22Rv1 (cell line): ENCODE data around the gene MT1B.

Experiments used
- H3K27ac ChIP-seq: fragments of 450-650 bp; 2 replicates; pipeline ENCODE4 v1.5.1; 2017
- ZFX ChIP-seq: fragments of 450-650 bp; IDR thresholded peaks from 2 replicates; pipeline ENCODE4 v1.6.1; 2017; ENCODE audit warnings: antibody characterized with exemption, borderline replicate concordance
- TF ChIP-seq, protein P1 (sequence below): fragments of 450-650 bp; IDR thresholded peaks from 2 replicates; pipeline ENCODE4 v1.5.1; 2017; ENCODE audit warnings: mild to moderate bottlenecking

Gene MT1B

DNA sequence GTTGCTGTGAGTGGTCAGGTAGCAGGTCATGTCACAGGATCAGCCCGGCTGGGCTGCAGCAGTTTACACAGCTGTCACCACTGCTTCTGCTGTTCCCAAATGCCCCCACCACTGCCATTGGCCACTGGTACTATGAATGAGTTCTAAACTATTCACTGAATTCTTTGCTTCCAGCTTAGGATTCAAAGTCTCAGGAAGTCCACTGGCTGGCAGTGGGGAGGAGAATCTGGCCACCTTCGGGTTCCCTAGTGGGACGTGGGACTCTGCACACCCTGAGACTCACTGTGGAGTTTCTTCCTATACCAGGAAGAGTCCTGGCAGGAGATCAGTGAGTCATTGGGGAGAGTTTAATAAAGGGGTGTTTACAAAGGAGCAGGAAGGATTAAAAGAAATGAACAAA, 37.5 kb downstream of the MT1B start:
- H3K27ac ChIP-seq, result no peak overlapping the region

DNA sequence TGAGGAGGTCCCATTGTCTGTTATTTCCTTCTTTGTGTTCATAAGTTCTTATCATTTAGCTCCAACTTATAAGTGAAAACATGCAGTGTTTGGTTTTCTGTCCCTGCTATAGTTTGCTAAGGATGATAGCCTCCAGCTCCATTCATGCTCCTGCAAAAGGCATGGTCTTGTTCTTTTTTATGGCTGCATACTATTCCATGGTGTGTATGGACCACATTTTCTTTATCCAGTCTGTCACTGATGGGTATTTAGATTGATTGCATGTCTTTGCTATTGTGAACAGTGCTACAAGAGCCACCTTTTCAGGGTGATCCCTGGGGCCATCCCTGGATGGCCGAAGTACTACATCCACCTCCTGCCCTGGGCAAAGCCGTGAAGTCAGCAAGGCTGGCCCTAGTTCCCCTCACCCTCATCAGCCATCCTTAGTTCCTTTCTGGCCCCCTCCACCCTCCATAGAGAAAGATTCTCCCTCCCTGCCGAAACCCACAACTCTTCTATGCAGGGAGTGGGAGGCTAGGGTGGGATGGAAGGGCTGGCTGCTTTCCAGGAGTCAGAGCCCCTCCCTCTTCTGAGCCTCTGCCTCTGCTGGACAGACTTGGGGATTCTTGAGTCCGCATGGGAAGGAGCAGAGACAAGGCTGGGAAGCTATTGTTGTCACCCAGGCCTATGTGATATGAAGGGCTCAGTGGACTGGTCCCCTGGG, 38.9 kb downstream of the MT1B start:
- no peak for TF ChIP-seq ZFX
- TF ChIP-seq, protein P1, sequence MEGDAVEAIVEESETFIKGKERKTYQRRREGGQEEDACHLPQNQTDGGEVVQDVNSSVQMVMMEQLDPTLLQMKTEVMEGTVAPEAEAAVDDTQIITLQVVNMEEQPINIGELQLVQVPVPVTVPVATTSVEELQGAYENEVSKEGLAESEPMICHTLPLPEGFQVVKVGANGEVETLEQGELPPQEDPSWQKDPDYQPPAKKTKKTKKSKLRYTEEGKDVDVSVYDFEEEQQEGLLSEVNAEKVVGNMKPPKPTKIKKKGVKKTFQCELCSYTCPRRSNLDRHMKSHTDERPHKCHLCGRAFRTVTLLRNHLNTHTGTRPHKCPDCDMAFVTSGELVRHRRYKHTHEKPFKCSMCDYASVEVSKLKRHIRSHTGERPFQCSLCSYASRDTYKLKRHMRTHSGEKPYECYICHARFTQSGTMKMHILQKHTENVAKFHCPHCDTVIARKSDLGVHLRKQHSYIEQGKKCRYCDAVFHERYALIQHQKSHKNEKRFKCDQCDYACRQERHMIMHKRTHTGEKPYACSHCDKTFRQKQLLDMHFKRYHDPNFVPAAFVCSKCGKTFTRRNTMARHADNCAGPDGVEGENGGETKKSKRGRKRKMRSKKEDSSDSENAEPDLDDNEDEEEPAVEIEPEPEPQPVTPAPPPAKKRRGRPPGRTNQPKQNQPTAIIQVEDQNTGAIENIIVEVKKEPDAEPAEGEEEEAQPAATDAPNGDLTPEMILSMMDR, result no peak
- H3K27ac ChIP-seq, result no peak overlapping the region

More for the DNA sequence above, 37.5 kb downstream of the MT1B start:
- no peak for TF ChIP-seq ZFX

DNA sequence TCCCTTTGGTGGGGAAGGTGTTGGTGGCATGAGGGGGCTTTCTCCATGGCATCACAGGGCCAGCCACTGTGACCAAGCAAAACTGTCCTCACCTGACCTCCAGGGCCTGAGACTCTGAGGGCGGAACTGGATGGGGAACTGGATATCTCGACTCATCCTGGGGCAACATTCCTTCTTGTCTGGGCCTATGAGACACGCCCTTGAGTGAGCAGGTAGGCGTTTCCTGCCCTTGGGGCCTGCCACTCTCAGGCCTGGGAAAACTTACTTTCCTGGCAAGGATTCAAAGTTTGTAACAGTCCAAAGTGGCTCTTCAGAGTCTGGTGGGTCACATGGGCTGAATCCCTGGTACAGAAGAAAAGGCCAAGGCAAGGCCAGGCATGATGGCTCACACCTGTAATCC, 40.2 kb downstream of the MT1B start:
- no peak overlapping the region for H3K27ac ChIP-seq
- TF ChIP-seq, protein P1, result no peak
- TF ChIP-seq ZFX, result no peak

DNA sequence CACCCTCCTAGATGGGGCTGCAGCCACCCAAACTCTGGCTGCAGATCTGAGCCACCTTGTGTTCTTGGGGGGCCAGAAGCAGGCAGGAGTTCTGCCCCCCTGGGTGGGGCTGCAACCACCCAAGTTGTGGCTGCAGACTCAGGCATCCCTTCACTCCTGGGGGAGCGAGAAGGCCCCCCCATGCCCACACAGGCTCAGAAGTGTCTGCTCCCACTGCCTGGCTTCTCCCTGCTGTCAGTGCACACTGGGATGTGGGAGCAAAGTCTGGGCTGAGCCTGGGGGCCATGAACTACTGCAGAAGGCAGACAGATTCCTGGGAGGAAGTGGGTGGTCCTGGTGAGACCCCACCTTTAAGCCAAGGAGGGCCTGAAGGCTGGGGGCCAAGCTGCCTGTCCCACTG, 43.6 kb downstream of the MT1B start:
- TF ChIP-seq ZFX, result no peak
- TF ChIP-seq, protein P1, result no peak

DNA sequence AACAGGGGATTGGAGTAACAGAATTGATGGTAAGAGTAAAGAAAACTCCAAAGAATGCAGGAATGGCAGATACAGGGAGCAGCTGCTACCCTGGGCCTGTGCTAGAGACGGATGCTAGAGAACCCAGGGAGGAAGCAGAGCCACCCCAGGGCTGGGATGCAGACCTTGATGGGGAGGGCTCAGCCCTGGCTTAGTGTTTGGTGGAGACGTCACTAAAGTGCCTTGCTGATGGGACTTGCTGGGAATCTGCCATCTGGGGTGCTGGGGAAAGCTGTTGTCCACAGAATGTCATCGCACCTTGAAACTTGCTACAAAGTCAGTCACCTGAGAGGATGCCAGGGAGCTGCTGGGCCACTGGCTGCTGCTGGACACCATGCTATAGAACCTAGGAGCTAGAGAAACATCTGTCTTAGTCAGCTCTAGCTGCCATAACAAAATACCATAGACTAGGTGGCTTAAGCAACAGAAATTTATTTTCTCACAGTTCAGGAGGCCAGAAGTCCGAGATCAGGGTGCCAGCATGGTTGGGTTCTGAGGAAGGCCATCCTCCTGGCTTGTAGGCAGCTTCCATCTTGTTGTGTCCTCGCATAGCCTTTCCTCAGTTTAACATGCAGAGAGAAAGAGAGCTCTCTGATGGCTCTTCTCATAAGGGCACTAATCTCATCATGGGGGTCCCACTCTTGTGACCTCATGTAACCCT, 45.9 kb downstream of the MT1B start:
- TF ChIP-seq ZFX, result no peak
- TF ChIP-seq, protein P1, result no peak
- H3K27ac ChIP-seq, result no peak overlapping the region

More for the DNA sequence above, 43.6 kb downstream of the MT1B start:
- H3K27ac ChIP-seq, result no peak overlapping the region

DNA sequence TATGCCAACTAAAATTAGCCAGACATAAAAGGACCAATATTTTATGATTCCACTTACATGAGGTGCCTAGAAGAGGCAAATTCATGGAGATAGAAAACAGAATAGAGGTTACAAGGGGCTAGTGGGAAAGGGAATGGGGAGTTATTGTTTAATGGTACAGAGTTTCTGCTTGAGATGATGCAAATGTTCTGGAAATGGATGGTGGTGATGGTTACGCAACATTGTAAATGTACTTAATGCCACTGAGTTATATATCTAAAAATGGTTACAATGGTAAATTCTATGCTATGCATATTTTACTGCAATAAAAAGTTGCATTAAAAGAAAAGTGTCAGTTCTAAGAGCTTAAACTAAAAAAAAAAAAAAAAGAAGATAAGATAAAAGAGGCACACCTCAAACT, 48.5 kb downstream of the MT1B start:
- no peak for TF ChIP-seq ZFX
- TF ChIP-seq, protein P1, result no peak
- H3K27ac ChIP-seq, result no peak overlapping the region

DNA sequence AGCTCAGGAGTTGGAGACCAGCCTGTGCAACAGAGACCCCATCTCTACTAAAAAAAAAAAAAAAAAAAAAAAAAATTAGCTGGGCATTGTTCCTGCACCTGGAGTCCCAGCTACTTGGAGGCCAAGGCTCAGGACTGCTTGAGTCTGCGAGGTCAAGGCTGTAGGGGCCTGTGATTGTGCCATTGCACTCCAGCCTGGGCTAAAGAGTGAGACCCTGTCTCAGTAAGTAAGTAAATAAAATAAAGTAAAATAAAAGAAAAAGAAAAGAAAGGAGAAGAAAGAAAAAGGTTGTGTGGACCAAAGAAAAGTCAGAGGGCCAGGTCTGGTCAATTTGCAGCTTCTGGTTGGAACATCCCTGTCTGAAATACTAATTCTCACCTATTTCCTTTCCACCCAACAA, 48.9 kb downstream of the MT1B start:
- no peak overlapping the region for H3K27ac ChIP-seq
- no peak for TF ChIP-seq ZFX
- TF ChIP-seq, protein P1, result no peak
